Esophagus (tissue), 2 donors: ENCODE data around the gene COPG2. TPM values are rescaled to one million over a fixed set of nuclear protein-coding genes. Genes with fewer than 3 reads are reported as not detected.
"Not testable (repeated sequence)": the region's sequence is repeated elsewhere in the genome, so short reads cannot be mapped to it uniquely, and the experiment has no call there.

Experiments used
- H3K27ac ChIP-seq, 2 donors: one replicate each; pipeline ENCODE4 v1.5.1; 2013; ENCODE audit warnings: low read depth in 2 of 2, mild to moderate bottlenecking in 2 of 2, inconsistent platforms in 1 of 2, low read length in 1 of 2, moderate library complexity in 1 of 2
- H3K27me3 ChIP-seq, 2 donors: one replicate each; pipeline ENCODE4 v1.6.1; 2013; ENCODE audit warnings: low read length in 2 of 2, control low read depth in 1 of 2, mild to moderate bottlenecking in 1 of 2; ENCODE audit not compliant: insufficient read depth in 2 of 2, control insufficient read depth in 1 of 2
- H3K36me3 ChIP-seq, 2 donors: one replicate each; pipeline ENCODE4 v1.6.1; 2013; ENCODE audit warnings: low read length in 1 of 2; ENCODE audit not compliant: control insufficient read depth in 2 of 2, insufficient read depth in 2 of 2
- H3K4me1 ChIP-seq, 2 donors: one replicate each; pipeline ENCODE4 v1.6.1; 2013; ENCODE audit warnings: low read length in 1 of 2; ENCODE audit not compliant: control insufficient read depth in 2 of 2, insufficient read depth in 2 of 2
- H3K4me3 ChIP-seq, 2 donors: one replicate each; pipeline ENCODE4 v1.5.1; 2013; ENCODE audit warnings: low read length in 2 of 2, mild to moderate bottlenecking in 2 of 2, low read depth in 1 of 2, moderate library complexity in 1 of 2
- H3K9me3 ChIP-seq, 2 donors: one replicate each; pipeline ENCODE4 v1.6.1; 2013; ENCODE audit warnings: mild to moderate bottlenecking in 2 of 2, low read depth in 1 of 2, low read length in 1 of 2, moderate library complexity in 1 of 2; ENCODE audit not compliant: control insufficient read depth in 2 of 2, insufficient read depth in 1 of 2
- WGBS, 2 donors: extraction: QIAGEN DNeasy Blood & Tissue Kit; methylation state at CpG; one replicate each; pipeline ENCODE4 v1.1.7; 2013; 5-methylcytosine and 5-hydroxymethylcytosine counted together
- polyA plus RNA-seq, 2 donors: library from polyadenylated mRNA; stranded (reverse); fragments of 200-250 nt; gene quantifications; one replicate each; pipeline ENCODE4 v1.2.3, GENCODE V29; 2013
- donor health status: healthy with polysubstance abuse.
- donor health status: Bipolar disorder and iron deficiency.

Gene COPG2
- polyA plus RNA-seq, 2 donors, result 6.6 to 14.2 TPM

- not testable (repeated sequence) for H3K27ac ChIP-seq, H3K36me3 ChIP-seq, H3K4me3 ChIP-seq
These were observed 77.1 kb downstream of the COPG2 start for GRCh38 chr7:130591464-130591863.

GRCh38 chr7:130585932-130586331, 82.6 kb downstream of the COPG2 start:
- not testable (repeated sequence) for H3K27me3 ChIP-seq, H3K4me3 ChIP-seq, H3K4me1 ChIP-seq, H3K27ac ChIP-seq, H3K9me3 ChIP-seq, H3K36me3 ChIP-seq
- WGBS, 2 donors, result 94 to 97% methylated on average over 2 of the region's 2 CpGs

More at GRCh38 chr7:130591464-130591863, 77.1 kb downstream of the COPG2 start:
- 97% methylated on average over 19 to 25 of the region's 30 CpGs for WGBS, 2 donors
- not testable (repeated sequence) for H3K27me3 ChIP-seq, H3K9me3 ChIP-seq, H3K4me1 ChIP-seq

GRCh38 chr7:130575110-130575509, 93.4 kb downstream of the COPG2 start:
- WGBS, 2 donors, result 97% methylated on average over 3 of the region's 3 CpGs
- H3K4me1 ChIP-seq, H3K27ac ChIP-seq: not testable (repeated sequence)

GRCh38 chr7:130570144-130570543, 98.4 kb downstream of the COPG2 start:
- H3K36me3 ChIP-seq, H3K27ac ChIP-seq, H3K27me3 ChIP-seq, H3K9me3 ChIP-seq, H3K4me3 ChIP-seq, H3K4me1 ChIP-seq: not testable (repeated sequence)

More at GRCh38 chr7:130575110-130575509, 93.4 kb downstream of the COPG2 start:
- H3K27me3 ChIP-seq, H3K9me3 ChIP-seq, H3K36me3 ChIP-seq, H3K4me3 ChIP-seq: not testable (repeated sequence)

DNA sequence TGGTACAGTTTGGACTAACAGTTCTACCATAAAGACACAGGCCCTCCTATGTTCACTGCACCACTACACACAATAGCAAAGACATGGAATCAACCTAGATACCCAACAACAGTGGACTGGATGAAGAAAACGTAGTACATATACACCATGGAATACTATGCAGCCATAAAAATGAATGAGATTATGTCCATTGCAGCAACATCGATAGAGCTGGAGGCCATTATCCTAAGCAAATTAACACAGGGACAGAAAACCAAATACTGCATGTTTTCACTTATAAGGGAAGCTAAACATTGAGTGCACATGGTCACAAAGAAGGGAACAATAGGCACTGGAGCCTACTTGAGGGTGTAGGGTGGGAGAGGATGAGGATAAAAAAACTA, 101.7 kb downstream of the COPG2 start:
- H3K4me3 ChIP-seq, result no peak overlapping the region
- no peaks in the 10 kb centered on the region for H3K9me3 ChIP-seq
- WGBS, 2 donors, result 94 to 95% methylated on average over 2 of the region's 2 CpGs
- H3K36me3 ChIP-seq, result no peaks in the 10 kb centered on the region
- no peaks in the 10 kb centered on the region for H3K4me1 ChIP-seq
- no peaks in the 10 kb centered on the region for H3K27me3 ChIP-seq
- H3K27ac ChIP-seq, result no peak overlapping the region

DNA sequence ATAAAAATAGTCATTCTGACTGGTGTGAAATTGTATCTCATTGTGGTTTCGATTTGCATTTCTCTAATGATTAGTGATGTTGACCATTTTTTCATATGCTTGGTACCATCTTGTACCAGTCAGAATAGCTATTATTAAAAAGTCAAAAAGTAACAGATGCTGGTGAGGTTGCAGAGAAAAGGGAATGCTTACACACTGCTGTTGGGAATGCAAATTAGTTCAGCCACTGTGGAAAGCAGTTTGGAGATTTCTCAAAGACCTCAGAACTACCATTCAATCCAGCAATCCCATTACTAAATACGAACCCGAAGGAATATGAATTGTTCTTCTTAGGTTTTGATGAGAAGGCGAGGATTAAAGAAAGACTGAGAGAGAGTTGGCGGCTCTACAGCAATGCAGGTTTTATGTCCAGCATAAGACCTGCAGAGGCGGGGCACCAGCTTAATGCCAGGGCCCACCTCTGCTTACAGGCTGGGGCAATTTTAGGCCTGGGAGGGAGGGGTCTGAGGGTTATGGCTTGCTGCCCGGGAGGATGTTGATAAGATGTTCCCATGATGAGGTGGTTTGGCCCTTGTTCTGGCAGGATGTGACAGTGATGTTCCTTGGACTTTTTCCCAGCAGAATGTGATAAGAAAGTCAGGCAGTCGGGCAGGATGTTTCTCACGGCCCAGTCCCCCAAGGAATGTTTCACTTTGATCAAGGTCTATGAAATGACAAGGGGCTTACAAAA, 102.2 kb downstream of the COPG2 start:
- H3K4me3 ChIP-seq, result no peak overlapping the region
- H3K27me3 ChIP-seq, result no peaks in the 10 kb centered on the region
- no peaks in the 10 kb centered on the region for H3K9me3 ChIP-seq
- no peaks in the 10 kb centered on the region for H3K4me1 ChIP-seq
- no peaks in the 10 kb centered on the region for H3K36me3 ChIP-seq
- WGBS, 2 donors, result 85 to 86% methylated on average over 9 of the region's 9 CpGs
- H3K27ac ChIP-seq, result no peak overlapping the region

DNA sequence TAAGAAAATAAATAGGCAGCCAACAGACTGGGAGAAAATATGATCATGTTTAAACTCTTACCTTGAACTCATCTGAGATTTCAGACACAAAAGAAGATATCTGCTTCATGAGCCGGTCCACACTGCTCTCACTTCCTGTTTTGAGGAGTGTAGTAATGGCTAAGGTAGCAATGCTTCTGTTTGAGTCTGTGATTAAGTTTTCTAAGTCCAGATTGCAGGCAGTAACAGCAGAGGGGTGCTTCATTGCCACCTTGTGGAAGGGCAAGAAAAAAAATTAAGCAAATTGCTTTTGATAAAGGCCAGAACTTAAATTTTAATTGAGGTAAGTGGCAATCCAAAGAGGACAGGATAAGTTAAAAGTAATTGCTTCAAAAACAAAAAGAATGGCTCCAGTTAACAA, 107.6 kb downstream of the COPG2 start:
- H3K4me3 ChIP-seq, result no peak overlapping the region
- H3K27ac ChIP-seq, result no peak overlapping the region
- H3K9me3 ChIP-seq, result peaks cover 0 to 2% of the 10 kb centered on the region in 2 donors
- 45 to 71% methylated on average over 1 of the region's 1 CpG for whole genome bisulfite sequencing, 2 donors
- no peaks in the 10 kb centered on the region for H3K4me1 ChIP-seq
- no peaks in the 10 kb centered on the region for H3K27me3 ChIP-seq
- H3K36me3 ChIP-seq, result no peaks in the 10 kb centered on the region

DNA sequence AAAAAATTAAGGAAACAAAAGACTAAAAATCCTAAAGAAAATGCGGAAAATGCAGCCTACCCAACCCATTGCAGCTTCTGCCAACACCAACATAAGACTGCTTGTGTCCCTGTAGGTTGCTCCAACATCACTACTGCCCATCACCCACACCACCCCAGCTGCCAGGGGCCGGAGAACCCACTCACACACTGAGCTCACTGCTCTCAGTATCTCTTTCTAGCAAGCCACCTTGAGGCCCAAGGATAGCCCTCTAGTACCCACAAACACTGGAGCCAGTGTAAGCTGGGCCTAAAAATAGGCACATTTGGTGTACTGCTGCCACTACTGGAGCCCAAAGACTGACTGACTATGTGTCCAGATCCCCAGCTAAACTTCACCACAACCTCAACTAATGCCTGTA, 109.4 kb downstream of the COPG2 start:
- Histone ChIP-seq H3K27ac (no peak overlapping the region), H3K27me3 (no peaks in the 10 kb centered on the region), H3K9me3 (peaks cover 0 to 4% of the 10 kb centered on the region in 2 donors), H3K36me3 (no peaks in the 10 kb centered on the region), H3K4me3 (no peak overlapping the region), H3K4me1 (no peaks in the 10 kb centered on the region)
- 95 to 97% methylated on average over 2 of the region's 2 CpGs for WGBS, 2 donors

GRCh38 chr7:130554481-130554880, 114.1 kb downstream of the COPG2 start:
- 94% methylated on average over 3 of the region's 3 CpGs for WGBS, 2 donors
- Histone ChIP-seq H3K4me3 (no peak overlapping the region), H3K4me1 (no peaks in the 10 kb centered on the region), H3K27ac (no peak overlapping the region), H3K36me3 (no peaks in the 10 kb centered on the region), H3K27me3 (no peaks in the 10 kb centered on the region), H3K9me3 (peaks cover 0 to 4% of the 10 kb centered on the region in 2 donors)

GRCh38 chr7:130553398-130554029, 115.0 kb downstream of the COPG2 start:
- Histone ChIP-seq H3K4me1 (no peaks in the 10 kb centered on the region), H3K4me3 (no peak overlapping the region), H3K27ac (no peak overlapping the region), H3K9me3 (peaks cover 0 to 4% of the 10 kb centered on the region in 2 donors), H3K36me3 (no peaks in the 10 kb centered on the region), H3K27me3 (no peaks in the 10 kb centered on the region)
- WGBS, 2 donors, result 88 to 91% methylated on average over 3 of the region's 3 CpGs
